Measurements from ENCODE around the gene ABR.

DNA sequence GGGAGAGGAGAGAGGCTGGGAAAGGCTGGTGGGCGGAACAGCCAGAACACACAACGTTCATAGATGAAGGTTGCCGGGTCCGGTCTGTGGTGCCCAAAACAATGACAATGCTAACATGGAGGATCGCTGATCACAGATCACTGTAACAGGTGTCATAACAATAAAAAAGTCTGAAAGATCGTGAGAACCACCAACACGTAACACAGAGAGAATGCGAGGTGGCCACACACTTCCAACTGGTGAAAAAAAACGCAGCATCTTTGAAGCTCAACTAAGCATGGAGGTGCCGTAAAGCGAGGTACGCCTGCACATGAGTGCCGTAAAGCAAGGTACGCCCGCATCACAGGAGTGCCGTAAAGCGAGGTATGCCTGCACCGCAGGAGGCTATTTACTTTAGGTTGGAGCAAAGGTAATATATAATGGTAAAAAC, 42.3 kb downstream of the ABR start:
- TF ChIP-seq, protein P1, sequence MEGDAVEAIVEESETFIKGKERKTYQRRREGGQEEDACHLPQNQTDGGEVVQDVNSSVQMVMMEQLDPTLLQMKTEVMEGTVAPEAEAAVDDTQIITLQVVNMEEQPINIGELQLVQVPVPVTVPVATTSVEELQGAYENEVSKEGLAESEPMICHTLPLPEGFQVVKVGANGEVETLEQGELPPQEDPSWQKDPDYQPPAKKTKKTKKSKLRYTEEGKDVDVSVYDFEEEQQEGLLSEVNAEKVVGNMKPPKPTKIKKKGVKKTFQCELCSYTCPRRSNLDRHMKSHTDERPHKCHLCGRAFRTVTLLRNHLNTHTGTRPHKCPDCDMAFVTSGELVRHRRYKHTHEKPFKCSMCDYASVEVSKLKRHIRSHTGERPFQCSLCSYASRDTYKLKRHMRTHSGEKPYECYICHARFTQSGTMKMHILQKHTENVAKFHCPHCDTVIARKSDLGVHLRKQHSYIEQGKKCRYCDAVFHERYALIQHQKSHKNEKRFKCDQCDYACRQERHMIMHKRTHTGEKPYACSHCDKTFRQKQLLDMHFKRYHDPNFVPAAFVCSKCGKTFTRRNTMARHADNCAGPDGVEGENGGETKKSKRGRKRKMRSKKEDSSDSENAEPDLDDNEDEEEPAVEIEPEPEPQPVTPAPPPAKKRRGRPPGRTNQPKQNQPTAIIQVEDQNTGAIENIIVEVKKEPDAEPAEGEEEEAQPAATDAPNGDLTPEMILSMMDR (IDR thresholded peaks at IDR 0.05) = no peak
- TF ChIP-seq POLR2A (IDR thresholded peaks at IDR 0.05) = no peak
